Testis (tissue), 2 donors: ENCODE measurements around the gene TTC32.

Experiments
- CTCF ChIP-seq, 3 experiments: fragments of 450-650 bp in 2 of 3; fragments of 200-600 bp in 1 of 3; sonication (generic) in 1 of 3; IDR thresholded peaks; one replicate each; pipeline ENCODE4 v1.5.1; 2016 to 2019; ENCODE audit warnings: antibody characterized with exemption in 3 of 3, mild to moderate bottlenecking in 2 of 3, moderate library complexity in 1 of 3
- POLR2A ChIP-seq: fragments of 450-650 bp; IDR thresholded peaks from one replicate; pipeline ENCODE4 v1.6.1; 2017; ENCODE audit warnings: antibody characterized with exemption, mild to moderate bottlenecking, moderate library complexity

- TF ChIP-seq CTCF (IDR thresholded peaks at IDR 0.05) (no peak), POLR2A (no peak)
Measured at GRCh38 chr2:19942199-19942598, 40.4 kb upstream of the TTC32 start.
